Body of pancreas (tissue), 4 donors: ENCODE measurements around the gene SLC10A7. TPM values are rescaled to one million over a fixed set of nuclear protein-coding genes. Genes with fewer than 3 reads are reported as not detected.

Experiments
- ATAC-seq: fragments of 150-250 bp; one replicate; pipeline ENCODE4 v1.9.1; 2016
- DNase-seq, 4 donors: peaks; one replicate each; pipeline ENCODE4 v3.0.0-alpha.2; 2019
- H3K27ac ChIP-seq, 4 donors: fragments of 200-600 bp; sonication (generic); 1 replicate in 3 of 4; 2 replicates in 1 of 4; pipeline versions ENCODE4 v1.5.1 to v1.6.1; 2016 to 2019; ENCODE audit warnings: mild to moderate bottlenecking in 1 of 4, mixed read lengths in 1 of 4, moderate library complexity in 1 of 4
- H3K27me3 ChIP-seq, 2 donors: fragments of 200-600 bp; sonication (generic); one replicate each; pipeline ENCODE4 v1.6.0; 2016; ENCODE audit warnings: mild to moderate bottlenecking in 1 of 2
- H3K36me3 ChIP-seq, 2 donors: fragments of 200-600 bp; sonication (generic); replicated peaks in 1 of 2; 2 replicates each; pipeline ENCODE4 v1.5.1; 2016; ENCODE audit warnings: low read depth in 2 of 2; ENCODE audit not compliant: insufficient read depth in 1 of 2
- H3K4me1 ChIP-seq: fragments of 200-600 bp; sonication (generic); one replicate; pipeline ENCODE4 v1.6.0; 2016
- H3K4me3 ChIP-seq, 2 donors: fragments of 200-600 bp; sonication (generic); 1 replicate in 1 of 2; 2 replicates in 1 of 2; pipeline ENCODE4 v1.5.1; 2016 to 2019
- H3K9me3 ChIP-seq, 3 donors: fragments of 200-600 bp; sonication (generic); 1 replicate in 2 of 3; 2 replicates in 1 of 3; pipeline ENCODE4 v1.5.1; 2016
- POLR2A ChIP-seq, 3 donors: fragments of 450-650 bp; IDR thresholded peaks; one replicate each; pipeline ENCODE4 v1.6.1; 2016; ENCODE audit warnings: antibody characterized with exemption in 3 of 3, mild to moderate bottlenecking in 2 of 3
- WGBS, 2 donors: methylation state at CpG; one replicate each; pipeline ENCODE4 v1.1.5; 2017; 5-methylcytosine and 5-hydroxymethylcytosine counted together
- intact Hi-C: fragments of 100-400 bp; cut with DNase I; formaldehyde crosslinking; loops from one replicate; pipeline ENCODE4 v1.15.1; 2023
- total RNA-seq, 2 donors: library from RNA; depleted of rRNA; stranded (reverse); fragments of >200 nt; gene quantifications; one replicate each; pipeline ENCODE4 v1.1.0, GENCODE V29; 2016
- TF ChIP-seq, protein P1 (sequence below), 7 experiments: fragments of 450-650 bp in 4 of 7; fragments of 200-600 bp in 3 of 7; sonication (generic) in 3 of 7; IDR thresholded peaks; one replicate each; pipeline ENCODE4 v1.5.1; 2016 to 2019; ENCODE audit warnings: antibody characterized with exemption in 7 of 7

Gene SLC10A7
- total RNA-seq, 2 donors from 2014 or later, result 10.4 to 13.5 TPM

DNA sequence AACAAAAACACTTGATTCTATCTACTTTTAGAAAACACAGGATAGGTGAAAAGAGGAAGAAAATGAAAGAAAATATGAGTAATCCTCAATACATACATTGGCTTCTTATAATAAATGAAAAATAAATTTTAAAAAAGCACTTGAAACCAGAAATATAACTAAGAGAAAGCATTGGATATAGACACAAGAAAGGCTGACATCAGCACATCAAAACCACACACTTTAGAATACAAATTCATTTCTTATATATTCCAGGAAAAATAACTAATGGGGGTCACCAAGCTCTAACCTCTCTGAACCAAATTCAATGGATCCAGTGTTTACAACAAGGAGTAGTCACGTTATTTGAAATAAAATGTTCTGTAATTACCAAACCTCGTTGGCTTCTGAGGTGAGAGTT is 173.9 kb downstream of the SLC10A7 start:
- ATAC-seq (no peak), DNase-seq (no peak)
- no peaks in the 10 kb centered on the region for H3K27me3 ChIP-seq
- 51 to 71% methylated on average over 2 of the region's 2 CpGs for WGBS, 2 donors
- H3K4me3 ChIP-seq, result no peak overlapping the region
- no peak for TF ChIP-seq POLR2A (IDR thresholded peaks at IDR 0.05)
- TF ChIP-seq, protein P1, sequence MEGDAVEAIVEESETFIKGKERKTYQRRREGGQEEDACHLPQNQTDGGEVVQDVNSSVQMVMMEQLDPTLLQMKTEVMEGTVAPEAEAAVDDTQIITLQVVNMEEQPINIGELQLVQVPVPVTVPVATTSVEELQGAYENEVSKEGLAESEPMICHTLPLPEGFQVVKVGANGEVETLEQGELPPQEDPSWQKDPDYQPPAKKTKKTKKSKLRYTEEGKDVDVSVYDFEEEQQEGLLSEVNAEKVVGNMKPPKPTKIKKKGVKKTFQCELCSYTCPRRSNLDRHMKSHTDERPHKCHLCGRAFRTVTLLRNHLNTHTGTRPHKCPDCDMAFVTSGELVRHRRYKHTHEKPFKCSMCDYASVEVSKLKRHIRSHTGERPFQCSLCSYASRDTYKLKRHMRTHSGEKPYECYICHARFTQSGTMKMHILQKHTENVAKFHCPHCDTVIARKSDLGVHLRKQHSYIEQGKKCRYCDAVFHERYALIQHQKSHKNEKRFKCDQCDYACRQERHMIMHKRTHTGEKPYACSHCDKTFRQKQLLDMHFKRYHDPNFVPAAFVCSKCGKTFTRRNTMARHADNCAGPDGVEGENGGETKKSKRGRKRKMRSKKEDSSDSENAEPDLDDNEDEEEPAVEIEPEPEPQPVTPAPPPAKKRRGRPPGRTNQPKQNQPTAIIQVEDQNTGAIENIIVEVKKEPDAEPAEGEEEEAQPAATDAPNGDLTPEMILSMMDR (IDR thresholded peaks at IDR 0.05), result no peak
- no peaks in the 10 kb centered on the region for H3K36me3 ChIP-seq
- H3K4me1 ChIP-seq, result no peaks in the 10 kb centered on the region
- no peaks in the 10 kb centered on the region for H3K9me3 ChIP-seq
- intact Hi-C loops, result loop anchor here (10.0 kb wide), 1 partner anchor 747 kb away; no protein-coding TSS in a partner anchor
- H3K27ac ChIP-seq, result no peak overlapping the region

DNA sequence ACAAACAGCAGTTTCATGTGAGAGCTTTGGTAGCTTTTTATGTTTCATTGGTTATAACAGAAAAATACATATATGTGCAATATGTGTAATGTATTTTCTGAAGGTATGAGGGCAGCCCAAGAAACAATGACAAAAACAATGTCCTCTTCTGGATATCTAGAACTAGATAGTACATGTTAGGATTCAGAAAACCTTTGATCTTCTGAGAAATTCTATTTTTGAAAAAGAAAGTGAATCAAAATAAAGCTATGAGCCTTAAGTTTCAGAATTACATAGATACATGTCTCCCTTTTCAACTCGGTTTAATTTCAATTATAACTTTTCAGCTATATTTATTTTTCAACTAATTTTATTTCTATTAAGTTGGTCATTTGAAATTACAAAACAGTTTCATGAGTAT is 175.5 kb downstream of the SLC10A7 start:
- no peaks in the 10 kb centered on the region for H3K36me3 ChIP-seq
- DNase-seq (no peak), ATAC-seq (no peak)
- WGBS, 2 donors, result 27 to 84% methylated on average over 1 of the region's 1 CpG
- intact Hi-C loops, result loop anchor here (10.0 kb wide), 1 partner anchor 749 kb away; no protein-coding TSS in a partner anchor
- no peak overlapping the region for H3K27ac ChIP-seq
- no peaks in the 10 kb centered on the region for H3K27me3 ChIP-seq
- H3K9me3 ChIP-seq, result no peaks in the 10 kb centered on the region
- no peaks in the 10 kb centered on the region for H3K4me1 ChIP-seq
- no peak overlapping the region for H3K4me3 ChIP-seq
- no peak for TF ChIP-seq POLR2A (IDR thresholded peaks at IDR 0.05)
- TF ChIP-seq, protein P1 (IDR thresholded peaks at IDR 0.05), result no peak

DNA sequence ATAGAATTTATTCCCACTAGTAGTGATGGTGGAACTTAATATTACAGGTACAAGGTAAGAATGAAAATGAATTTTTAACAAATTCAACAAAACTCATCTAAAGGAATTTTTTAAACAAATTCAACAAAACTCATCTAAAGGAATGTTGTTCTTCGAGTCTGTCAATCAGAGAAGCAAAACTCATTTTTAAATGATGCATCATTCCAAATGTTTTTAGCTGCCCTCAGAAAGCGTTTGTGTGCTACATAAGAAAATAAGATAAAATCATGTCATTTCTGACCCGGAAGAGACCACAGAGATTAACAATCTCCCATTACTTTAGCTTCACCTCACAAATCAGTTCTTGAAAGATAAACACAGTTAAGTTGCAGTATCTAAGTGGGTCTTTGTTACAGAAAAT is 178.0 kb downstream of the SLC10A7 start:
- intact Hi-C loops, result loop anchor here (10.0 kb wide), 1 partner anchor 751 kb away; no protein-coding TSS in a partner anchor

DNA sequence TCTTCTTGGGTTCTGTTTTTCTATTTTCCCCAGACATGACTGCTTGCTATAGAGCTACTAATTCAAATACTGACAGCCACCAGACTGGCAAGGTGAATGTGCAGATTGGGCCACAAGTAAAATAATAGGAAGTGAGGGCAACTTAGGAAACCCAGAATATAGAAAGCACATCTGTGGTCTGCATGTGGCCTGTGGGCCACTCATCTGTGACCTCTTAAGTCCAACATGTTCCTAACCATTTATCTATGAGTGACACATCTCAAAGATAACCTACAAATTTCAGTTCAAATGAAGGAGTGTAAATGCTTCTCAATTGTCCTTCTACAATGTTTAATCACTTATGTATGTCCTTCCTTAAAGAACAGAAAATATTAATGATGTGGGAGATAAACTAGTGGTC is 178.5 kb downstream of the SLC10A7 start:
- H3K27ac ChIP-seq, result no peak overlapping the region
- H3K36me3 ChIP-seq, result no peaks in the 10 kb centered on the region
- H3K4me1 ChIP-seq, result no peaks in the 10 kb centered on the region
- no peak overlapping the region for H3K4me3 ChIP-seq
- no peaks in the 10 kb centered on the region for H3K9me3 ChIP-seq
- ATAC-seq (no peak), DNase-seq (no peak)
- H3K27me3 ChIP-seq, result no peaks in the 10 kb centered on the region
- TF ChIP-seq POLR2A (IDR thresholded peaks at IDR 0.05), result no peak
- TF ChIP-seq, protein P1 (IDR thresholded peaks at IDR 0.05), result no peak
- intact Hi-C loops, result loop anchor here (10.0 kb wide), 1 partner anchor 752 kb away; no protein-coding TSS in a partner anchor

More for the DNA sequence above, 178.0 kb downstream of the SLC10A7 start:
- Histone ChIP-seq H3K4me1 (no peaks in the 10 kb centered on the region), H3K9me3 (no peaks in the 10 kb centered on the region), H3K27ac (no peak overlapping the region), H3K27me3 (no peaks in the 10 kb centered on the region), H3K4me3 (no peak overlapping the region), H3K36me3 (no peaks in the 10 kb centered on the region)
- DNase-seq, result no peak
- WGBS, 2 donors, result 46 to 57% methylated on average over 3 of the region's 3 CpGs
- no peak for TF ChIP-seq POLR2A (IDR thresholded peaks at IDR 0.05)
- TF ChIP-seq, protein P1 (IDR thresholded peaks at IDR 0.05), result no peak
- no peak for ATAC-seq

DNA sequence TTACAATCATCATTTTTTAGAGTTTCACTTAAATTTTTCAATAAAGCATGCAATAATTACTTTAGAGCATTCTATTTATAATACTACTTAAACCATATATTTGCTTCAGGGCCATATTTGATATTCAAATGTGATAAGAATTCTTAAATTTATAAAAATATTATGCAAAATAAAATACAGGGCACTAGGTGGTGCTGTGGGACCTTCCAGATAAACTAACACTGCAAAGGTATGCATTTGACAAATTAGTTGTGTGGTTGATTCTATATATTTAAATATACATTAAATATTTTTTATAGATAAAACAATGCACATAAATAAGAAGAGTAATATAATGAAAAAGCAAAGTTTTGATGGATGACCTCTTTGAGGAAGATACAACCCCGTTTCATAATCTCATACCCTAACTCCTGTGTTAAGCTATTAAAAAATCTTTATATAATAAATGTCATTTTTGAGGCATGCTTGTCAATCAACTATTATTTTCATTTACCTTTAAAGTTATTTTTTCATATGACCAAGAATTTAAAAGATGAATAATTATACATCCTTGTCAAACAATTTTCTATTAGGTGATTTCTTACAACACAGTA is 179.0 kb downstream of the SLC10A7 start:
- Histone ChIP-seq H3K27me3 (no peaks in the 10 kb centered on the region), H3K4me1 (no peaks in the 10 kb centered on the region), H3K27ac (no peak overlapping the region), H3K9me3 (no peaks in the 10 kb centered on the region), H3K4me3 (no peak overlapping the region), H3K36me3 (no peaks in the 10 kb centered on the region)
- DNase-seq (peak; percentile 7 to 31 (median 13)), ATAC-seq (no peak)
- WGBS, 2 donors, result 90 to 96% methylated on average over 1 of the region's 1 CpG
- intact Hi-C loops, result loop anchor here (10.0 kb wide), 1 partner anchor 752 kb away; no protein-coding TSS in a partner anchor
- TF ChIP-seq, protein P1 (IDR thresholded peaks at IDR 0.05), result peak; percentile 20 to 69 (median 49)
- no peak for TF ChIP-seq POLR2A (IDR thresholded peaks at IDR 0.05)
